Spleen (tissue), 11 donors: ENCODE data around the gene DMAP1. TPM values are rescaled to one million over a fixed set of nuclear protein-coding genes. Genes with fewer than 3 reads are reported as not detected.

ENCODE experiments used
- DNase-seq: peaks from one replicate; pipeline ENCODE4 v3.0.0-alpha.2; 2020
- H3K27ac ChIP-seq, 8 donors: fragments of 200-600 bp; sonication (generic) in 7 of 8; 1 replicate in 4 of 8; 2 replicates in 4 of 8; pipeline versions ENCODE4 v1.5.0 to v1.8.0; 2016 to 2021; ENCODE audit warnings: inconsistent platforms in 4 of 8, mild to moderate bottlenecking in 4 of 8, moderate library complexity in 1 of 8
- H3K27me3 ChIP-seq, 7 donors: fragments of 200-600 bp; sonication (generic) in 6 of 7; replicated peaks in 1 of 7; 1 replicate in 4 of 7; 2 replicates in 3 of 7; pipeline versions ENCODE4 v1.5.0 to v1.8.0; 2016 to 2021; ENCODE audit warnings: inconsistent platforms in 3 of 7, mild to moderate bottlenecking in 1 of 7
- H3K36me3 ChIP-seq, 6 donors: fragments of 200-600 bp; sonication (generic) in 5 of 6; 1 replicate in 4 of 6; 2 replicates in 2 of 6; pipeline versions ENCODE4 v1.5.0 to v1.8.0; 2016 to 2021; ENCODE audit warnings: inconsistent platforms in 2 of 6
- H3K4me1 ChIP-seq, 6 donors: fragments of 200-600 bp; sonication (generic) in 5 of 6; 1 replicate in 3 of 6; 2 replicates in 3 of 6; pipeline versions ENCODE4 v1.5.0 to v1.8.0; 2016 to 2021; ENCODE audit warnings: inconsistent platforms in 3 of 6
- H3K4me3 ChIP-seq, 8 donors: fragments of 200-600 bp; sonication (generic) in 7 of 8; 1 replicate in 4 of 8; 2 replicates in 4 of 8; pipeline versions ENCODE4 v1.5.0 to v1.8.0; 2016 to 2021; ENCODE audit warnings: inconsistent platforms in 4 of 8, mild to moderate bottlenecking in 4 of 8, moderate library complexity in 2 of 8
- H3K9me3 ChIP-seq, 8 donors: fragments of 200-600 bp; sonication (generic) in 7 of 8; 1 replicate in 4 of 8; 2 replicates in 4 of 8; pipeline versions ENCODE4 v1.5.0 to v1.8.0; 2016 to 2021; ENCODE audit warnings: inconsistent platforms in 4 of 8
- CTCF ChIP-seq, 11 experiments: fragments of 200-600 bp in 7 of 11; fragments of 450-650 bp in 4 of 11; sonication (generic) in 4 of 11; IDR thresholded peaks in 8 of 11; conservative IDR thresholded peaks in 3 of 11; 1 replicate in 7 of 11; 2 replicates in 4 of 11; pipeline versions ENCODE4 v1.4.0 to v1.8.0; 2016 to 2021; ENCODE audit warnings: antibody characterized with exemption in 11 of 11, inconsistent platforms in 4 of 11, mild to moderate bottlenecking in 1 of 11
- POLR2A ChIP-seq, 3 donors: fragments of 450-650 bp; IDR thresholded peaks; one replicate each; pipeline ENCODE4 v1.5.1; 2017; ENCODE audit warnings: antibody characterized with exemption in 3 of 3, mild to moderate bottlenecking in 1 of 3
- POLR2AphosphoS5 ChIP-seq, 3 donors: sonication (generic); formaldehyde crosslinking; IDR thresholded peaks; one replicate each; pipeline ENCODE4 v1.5.1; 2017; ENCODE audit warnings: antibody characterized with exemption in 3 of 3
- WGBS, 5 donors: extraction: QIAGEN DNeasy Blood & Tissue Kit in 3 of 5; methylation state at CpG; one replicate each; pipeline versions ENCODE4 v1.1.5 to v1.1.7; 2013 to 2018; 5-methylcytosine and 5-hydroxymethylcytosine counted together
- intact Hi-C: fragments of 100-400 bp; cut with DNase I; formaldehyde crosslinking; loops from one replicate; pipeline ENCODE4 v1.15.0; 2023; ENCODE audit warnings: low total_unique reads
- polyA plus RNA-seq, 3 donors: library from polyadenylated mRNA; stranded (reverse); fragments of 200-250 nt; gene quantifications; one replicate each; pipeline ENCODE4 v1.2.1, GENCODE V29; 2013
- total RNA-seq, 7 donors: library from RNA; depleted of rRNA in 3 of 7; stranded (reverse); fragments of >200 nt in 3 of 7; fragmentation: NEBNext Ultra II Directional in 4 of 7; extraction: Animal tissue kit (Norgen Biotek cat#: 25700) in 4 of 7; gene quantifications; one replicate each; pipeline versions ENCODE4 v1.1.0 to v1.2.1, GENCODE V29; 2016 to 2021
- donor health status: healthy with polysubstance abuse.
- donor health status: DM: no; HTN: no; CAD: no; lungs with moderate emphysema.
- donor health status: DM: no; HTN: no; CAD: no.
- donor health status: Bipolar disorder and iron deficiency.
- donor health status: healthy.
- donor health status: DM: no; HTN: no; CAD: no.
- donor health status: DM: yes; HTN: yes; CAD: no.

The DMAP1 gene
- total and polyA plus RNA-seq, 10 donors, result 37.8 to 84.6 (median 47.3) TPM

GRCh38 chr1:44212355-44213221 is 683 bp upstream of the DMAP1 start:
- intact Hi-C loops, result no loop called here
- peak overlapping the region; percentile 69 to 97 (median 86) for H3K4me3 ChIP-seq
- H3K27me3 ChIP-seq, result no peaks in the 10 kb centered on the region
- H3K9me3 ChIP-seq, result no peaks in the 10 kb centered on the region
- WGBS, 5 donors, result 43 to 48% (median 46%) methylated on average over 9 of the region's 9 CpGs
- no peak for DNase-seq
- H3K36me3 ChIP-seq, result peaks cover 0 to 32% (median 19%) of the 10 kb centered on the region in 6 donors
- H3K27ac ChIP-seq, result peak overlapping the region; percentile 67 to 92 (median 84)
- peaks cover 12 to 39% (median 27%) of the 10 kb centered on the region in 6 donors for H3K4me1 ChIP-seq
- TF ChIP-seq POLR2A (IDR thresholded peaks at IDR 0.05) (no peak), CTCF (IDR thresholded peaks at IDR 0.05 in 8 of 11, conservative IDR thresholded peaks at IDR 0.05 in 3 of 11) (no peak), POLR2AphosphoS5 (IDR thresholded peaks at IDR 0.05) (no peak)

- 58 to 85% (median 75%) methylated on average over 3 to 4 of the region's 4 CpGs for WGBS, 5 donors
- peaks cover 8 to 44% (median 25%) of the 10 kb centered on the region in 6 donors for H3K4me1 ChIP-seq
- no peak overlapping the region for H3K4me3 ChIP-seq
- H3K9me3 ChIP-seq, result no peaks in the 10 kb centered on the region
- H3K36me3 ChIP-seq, result peaks cover 0 to 83% (median 61%) of the 10 kb centered on the region in 6 donors
- intact Hi-C loops, result loop anchor here (5.0 kb wide), 1 partner anchor 99 kb away; no protein-coding TSS in a partner anchor
- DNase-seq, result peak; percentile 90
- peak overlapping the region in 2 of 8 donors; percentile 20 to 23 for H3K27ac ChIP-seq
- no peaks in the 10 kb centered on the region for H3K27me3 ChIP-seq
- TF ChIP-seq CTCF (IDR thresholded peaks at IDR 0.05 in 8 of 11, conservative IDR thresholded peaks at IDR 0.05 in 3 of 11) (peak; percentile 76 to 96 (median 90)), POLR2A (IDR thresholded peaks at IDR 0.05) (no peak), POLR2AphosphoS5 (IDR thresholded peaks at IDR 0.05) (no peak)
Observed at GRCh38 chr1:44217809-44218410, 4.6 kb downstream of the DMAP1 start.

- DNase-seq, result no peak
- no peaks in the 10 kb centered on the region for H3K27me3 ChIP-seq
- no peak for TF ChIP-seq POLR2A (IDR thresholded peaks at IDR 0.05)
- no peak for TF ChIP-seq CTCF (IDR thresholded peaks at IDR 0.05 in 8 of 11, conservative IDR thresholded peaks at IDR 0.05 in 3 of 11)
- TF ChIP-seq POLR2AphosphoS5 (IDR thresholded peaks at IDR 0.05), result peak in 1 of 3 donors; percentile 50
- H3K4me1 ChIP-seq, result peaks cover 8 to 41% (median 24%) of the 10 kb centered on the region in 6 donors
- no peak overlapping the region for H3K4me3 ChIP-seq
- H3K36me3 ChIP-seq, result peaks cover 0 to 83% (median 61%) of the 10 kb centered on the region in 6 donors
- intact Hi-C loops, result loop anchor here (5.0 kb wide), 1 partner anchor 99 kb away; no protein-coding TSS in a partner anchor
- 95 to 97% (median 96%) methylated on average over 24 of the region's 24 CpGs for WGBS, 5 donors
- H3K9me3 ChIP-seq, result no peaks in the 10 kb centered on the region
- no peak overlapping the region for H3K27ac ChIP-seq
Observed at GRCh38 chr1:44218503-44219300, 5.4 kb downstream of the DMAP1 start.
